ENCODE measurements around the gene GMPPA. TPM values are rescaled to one million over a fixed set of nuclear protein-coding genes. Genes with fewer than 3 reads are reported as not detected.

Gene GMPPA
- total and polyA plus RNA-seq, 9 of the 15 experiments (the other 6 are each of a cell fraction or from before 2014, with no cell fraction given) = 7.0 to 101 (median 66.7) TPM

DNA sequence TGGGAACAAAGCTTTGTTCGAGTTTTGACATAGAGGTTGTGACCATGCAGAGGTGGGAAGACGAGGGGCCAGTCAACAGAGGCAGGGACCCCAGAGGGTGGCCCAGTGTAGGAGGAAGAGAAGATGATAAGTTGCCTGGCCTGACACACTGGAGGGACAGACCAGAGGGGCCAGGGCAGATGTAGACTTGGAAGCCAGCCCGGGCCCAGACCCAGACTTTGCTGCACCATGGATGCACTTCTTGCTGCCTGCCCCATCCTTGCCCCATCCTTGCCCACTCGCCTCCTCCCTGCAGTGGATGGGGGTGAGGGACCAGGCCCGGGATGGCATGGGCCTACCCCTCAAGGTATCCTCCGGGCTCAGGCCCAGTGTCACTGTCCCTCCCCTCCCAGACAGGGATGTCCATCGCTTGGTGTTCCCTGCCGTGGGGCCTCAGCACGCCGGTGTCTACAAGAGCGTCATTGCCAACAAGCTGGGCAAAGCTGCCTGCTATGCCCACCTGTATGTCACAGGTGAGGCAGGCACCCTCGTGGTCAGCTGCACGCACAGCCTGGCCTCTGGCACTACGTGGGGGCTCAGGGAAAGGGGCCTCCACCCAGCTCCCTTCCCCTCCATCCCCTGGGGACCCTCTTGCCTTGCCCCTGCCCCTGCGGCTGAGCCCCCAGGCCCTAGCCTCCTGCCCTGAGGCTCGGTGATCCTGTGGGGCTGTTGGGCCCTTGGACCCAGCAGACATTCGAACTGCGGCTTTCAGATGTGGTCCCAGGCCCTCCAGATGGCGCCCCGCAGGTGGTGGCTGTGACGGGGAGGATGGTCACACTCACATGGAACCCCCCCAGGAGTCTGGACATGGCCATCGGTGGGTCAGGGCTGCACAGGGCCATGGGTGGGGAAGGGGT lies 27.0 kb upstream of the GMPPA start:
- Histone ChIP-seq H2AFZ (ENCODE audit: low read depth, low read length) (no peak overlapping the region), H3K4me1 (replicated peaks in 1 of 2; ENCODE audit: control insufficient read depth in 2 of 2, insufficient read depth in 2 of 2, low read length in 2 of 2) (peaks cover 19 to 65% of the 10 kb centered on the region in 2 experiments; a peak in 4 of 5 replicates), H3K4me2 (ENCODE audit: insufficient read depth, low read length) (no peak overlapping the region), H3K9ac (ENCODE audit: insufficient read depth in 1 of 2, low read depth in 2 of 2, low read length in 2 of 2) (no peak overlapping the region), H3K36me3 (ENCODE audit: control insufficient read depth, insufficient read depth, low read length) (no peaks in the 10 kb centered on the region), H3K79me2 (ENCODE audit: control insufficient read depth, insufficient read depth, low read length) (no peaks in the 10 kb centered on the region), H4K20me1 (replicated peaks; ENCODE audit: control insufficient read depth, insufficient read depth, low read length) (no peaks in the 10 kb centered on the region), H3K9me3 (replicated peaks; ENCODE audit: control insufficient read depth, insufficient read depth, low read depth, low read length) (no peaks in the 10 kb centered on the region), H3K9me1 (ENCODE audit: control insufficient read depth, insufficient read depth, low read length) (no peaks in the 10 kb centered on the region), H3K27ac (ENCODE audit: extremely low read depth, low read depth, low read length) (no peak overlapping the region), H3K4me3 (no peak overlapping the region), H3K27me3 (ENCODE audit: control insufficient read depth in 2 of 2, insufficient read depth in 2 of 2, low read length in 2 of 2) (no peaks in the 10 kb centered on the region)
- ATAC-seq (no peak), FAIRE-seq (no peak), DNase-seq (ENCODE audit: extremely low read depth in 1 of 4, low spot score in 3 of 4) (no peak)
- ChIA-PET POLR2A (interaction anchor here (0.7 to 0.8 kb wide), 2 partner anchors 10 to 248 kb away, joined by 3 to 4 read pairs; no protein-coding TSS in a partner anchor), CTCF (ENCODE audit: low intra/inter-chr PET ratio) (no interaction called here)
- intact Hi-C loops (cut with micrococcal nuclease) = no loop called here
- in situ Hi-C loops (cut with MboI) = loop anchor here (10.0 kb wide), 1 partner anchor 53 kb away; no protein-coding TSS in a partner anchor
- BruUV-seq (replicated peaks) = no TSS peak
- 67% methylated on average over 8 of the region's 22 CpGs for WGBS (ENCODE audit: insufficient coverage, low coverage, missing lambda C conversion rate)
- TF ChIP-seq ZFP30 (CRISPR knock-in tag; IDR thresholded peaks at IDR 0.05; ENCODE audit: borderline replicate concordance) (no peak), ZNF695 (CRISPR knock-in tag; IDR thresholded peaks at IDR 0.05) (no peak), SOX6 (IDR thresholded peaks at IDR 0.05) (no peak), ZNF586 (CRISPR knock-in tag; conservative IDR thresholded peaks at IDR 0.05) (no peak), ASH1L (IDR thresholded peaks at IDR 0.05; ENCODE audit: borderline replicate concordance, low read depth, partially characterized antibody) (no peak), TGIF2 (CRISPR knock-in tag; IDR thresholded peaks at IDR 0.05) (no peak)

Measured in K562 (cell line).